Suprapubic skin (tissue), 3 donors: ENCODE results near the gene SPIRE1.

Experiments used
- POLR2A ChIP-seq, 2 donors: fragments of 450-650 bp; IDR thresholded peaks; one replicate each; pipeline ENCODE4 v1.6.1; 2017; ENCODE audit warnings: antibody characterized with exemption in 2 of 2, mild to moderate bottlenecking in 2 of 2, moderate library complexity in 2 of 2
- TF ChIP-seq, protein P1 (sequence below), 2 donors: fragments of 200-600 bp in 1 of 2; fragments of 450-650 bp in 1 of 2; sonication (generic) in 1 of 2; IDR thresholded peaks; one replicate each; pipeline ENCODE4 v1.5.1; 2016 to 2019; ENCODE audit warnings: antibody characterized with exemption in 2 of 2, mild to moderate bottlenecking in 1 of 2, moderate library complexity in 1 of 2

DNA sequence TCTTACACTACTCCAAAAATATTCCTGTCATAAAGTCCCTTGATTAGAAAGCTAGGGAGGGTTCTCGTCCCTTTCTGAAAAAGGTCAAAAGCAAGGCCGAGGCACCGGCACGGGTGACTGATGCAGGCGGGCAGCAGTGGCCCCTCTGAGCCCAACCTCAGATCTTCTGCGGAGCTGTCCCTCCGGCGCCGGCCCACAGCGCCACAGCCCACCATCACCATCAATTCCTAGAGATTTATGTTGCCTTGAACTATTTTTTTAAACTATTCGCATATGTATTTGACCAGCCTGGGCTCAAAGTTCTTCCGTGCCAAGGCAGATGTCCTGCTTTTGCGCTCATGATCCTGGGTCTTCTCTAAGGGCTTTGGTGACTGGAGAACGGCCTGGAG lies 223.4 kb downstream of the SPIRE1 start:
- TF ChIP-seq, protein P1, sequence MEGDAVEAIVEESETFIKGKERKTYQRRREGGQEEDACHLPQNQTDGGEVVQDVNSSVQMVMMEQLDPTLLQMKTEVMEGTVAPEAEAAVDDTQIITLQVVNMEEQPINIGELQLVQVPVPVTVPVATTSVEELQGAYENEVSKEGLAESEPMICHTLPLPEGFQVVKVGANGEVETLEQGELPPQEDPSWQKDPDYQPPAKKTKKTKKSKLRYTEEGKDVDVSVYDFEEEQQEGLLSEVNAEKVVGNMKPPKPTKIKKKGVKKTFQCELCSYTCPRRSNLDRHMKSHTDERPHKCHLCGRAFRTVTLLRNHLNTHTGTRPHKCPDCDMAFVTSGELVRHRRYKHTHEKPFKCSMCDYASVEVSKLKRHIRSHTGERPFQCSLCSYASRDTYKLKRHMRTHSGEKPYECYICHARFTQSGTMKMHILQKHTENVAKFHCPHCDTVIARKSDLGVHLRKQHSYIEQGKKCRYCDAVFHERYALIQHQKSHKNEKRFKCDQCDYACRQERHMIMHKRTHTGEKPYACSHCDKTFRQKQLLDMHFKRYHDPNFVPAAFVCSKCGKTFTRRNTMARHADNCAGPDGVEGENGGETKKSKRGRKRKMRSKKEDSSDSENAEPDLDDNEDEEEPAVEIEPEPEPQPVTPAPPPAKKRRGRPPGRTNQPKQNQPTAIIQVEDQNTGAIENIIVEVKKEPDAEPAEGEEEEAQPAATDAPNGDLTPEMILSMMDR (IDR thresholded peaks at IDR 0.05), result no peak
- no peak for TF ChIP-seq POLR2A (IDR thresholded peaks at IDR 0.05)
